Muscle of back (tissue), 13 donors: Measurements from ENCODE around the gene ZNF431. TPM values are rescaled to one million over a fixed set of nuclear protein-coding genes. Genes with fewer than 3 reads are reported as not detected.
"Not testable (repeated sequence)": the region's sequence is repeated elsewhere in the genome, so short reads cannot be mapped to it uniquely, and the experiment has no call there.

ENCODE experiments used
- DNase-seq, 3 donors: peaks; one replicate each; pipeline versions ENCODE4 v3.0.0 to v3.0.0-alpha.2; 2013
- long read RNA-seq, 9 donors: transcript quantifications; one replicate each; lab custom pipeline, GENCODE V29; 2026
- polyA plus RNA-seq, 10 donors: library from polyadenylated mRNA; unstranded; fragments of 120-200 nt; gene quantifications; one replicate each; pipeline ENCODE4 v1.2.1, GENCODE V29; 2013; ENCODE audit not compliant: insufficient read length in 10 of 10

ZNF431 gene
- 10 to 100 TPM; 13.4 to 27.2 (median 20.9) TPM for polyA plus RNA-seq
- long read RNA-seq, donor 1: 0 reads
- long read RNA-seq, donor 2, full-length matches to known transcripts: 1 of 1 reads
- long read RNA-seq, donor 2, partial matches to known transcripts: 0 of 1 reads
- long read RNA-seq, donor 2, other reads (novel, unspliced or antisense): 0 of 1 reads
- long read RNA-seq, donor 3: 0 reads
- long read RNA-seq, donor 4, full-length matches to known transcripts: 1 of 1 reads
- long read RNA-seq, donor 4, partial matches to known transcripts: 0 of 1 reads
- long read RNA-seq, donor 4, other reads (novel, unspliced or antisense): 0 of 1 reads
- long read RNA-seq, donor 5, partial matches to known transcripts: 0 of 1 reads
- long read RNA-seq, donor 5, other reads (novel, unspliced or antisense): 0 of 1 reads
- long read RNA-seq, donor 6, full-length matches to known transcripts: 4 of 4 reads
- long read RNA-seq, donor 6, partial matches to known transcripts: 0 of 4 reads
- long read RNA-seq, donor 6, other reads (novel, unspliced or antisense): 0 of 4 reads
- long read RNA-seq, donor 7: 0 reads
- long read RNA-seq, donor 8, partial matches to known transcripts: 0 of 1 reads
- long read RNA-seq, donor 8, other reads (novel, unspliced or antisense): 0 of 1 reads
- long read RNA-seq, donor 9: 0 reads

GRCh38 chr19:21141787-21142464 is at the start of gene ZNF431:
Gene ZNF431 (plus strand): TSS chr19:21142040. CDS start chr19:21142184, 144 bp downstream.
- peak; percentile 96 to 97 (median 97) for DNase-seq

GRCh38 chr19:21092109-21092508 is 49.7 kb upstream of the ZNF431 start:
- DNase-seq: no peak

GRCh38 chr19:21094347-21095025 is 47.4 kb upstream of the ZNF431 start:
- no peak for DNase-seq

GRCh38 chr19:21098291-21098690 is 43.5 kb upstream of the ZNF431 start:
- DNase-seq: no peak

- no peak for DNase-seq
Measured at GRCh38 chr19:21101521-21102242, 40.2 kb upstream of the ZNF431 start.

- no peak for DNase-seq
Measured at GRCh38 chr19:21109116-21109515, 32.7 kb upstream of the ZNF431 start.

- DNase-seq: no peak
Measured at GRCh38 chr19:21110183-21110582, 31.7 kb upstream of the ZNF431 start.

GRCh38 chr19:21115430-21115829 is 26.4 kb upstream of the ZNF431 start:
- DNase-seq: no peak

GRCh38 chr19:21117041-21117907 is 24.6 kb upstream of the ZNF431 start:
- no peak for DNase-seq

- no peak for DNase-seq
Measured at GRCh38 chr19:21126078-21126477, 15.8 kb upstream of the ZNF431 start.

- no peak for DNase-seq
Measured at GRCh38 chr19:21127001-21127400, 14.8 kb upstream of the ZNF431 start.

GRCh38 chr19:21127898-21128297 is 13.9 kb upstream of the ZNF431 start:
- DNase-seq: no peak

- DNase-seq: no peak
Measured at GRCh38 chr19:21128901-21129698, 12.7 kb upstream of the ZNF431 start.

- no peak for DNase-seq
Measured at GRCh38 chr19:21130097-21130775, 11.6 kb upstream of the ZNF431 start.

GRCh38 chr19:21133633-21134032 is 8.2 kb upstream of the ZNF431 start:
- DNase-seq: no peak

GRCh38 chr19:21134934-21135366 is 6.9 kb upstream of the ZNF431 start:
- no peak for DNase-seq

GRCh38 chr19:21135433-21135832 is 6.4 kb upstream of the ZNF431 start:
- DNase-seq: no peak

GRCh38 chr19:21138130-21138529 is 3.7 kb upstream of the ZNF431 start:
- no peak for DNase-seq

GRCh38 chr19:21141006-21141405 is 834 bp upstream of the ZNF431 start:
- DNase-seq: not testable (repeated sequence)
